Chondrocyte (in vitro differentiated cells): ENCODE measurements around the gene CCNYL1. TPM values are rescaled to one million over a fixed set of nuclear protein-coding genes. Genes with fewer than 3 reads are reported as not detected.
"Not testable (repeated sequence)": the region's sequence is repeated elsewhere in the genome, so short reads cannot be mapped to it uniquely, and the experiment has no call there.

Experiments
- DNase-seq: peaks from one replicate; pipeline ENCODE4 v3.0.0; 2021; ENCODE audit warnings: mixed read lengths, low spot score
- H3K27ac Mint-ChIP-seq: one replicate; pipeline ENCODE4 v1.8.0; 2021; ENCODE audit warnings: mild to moderate bottlenecking, moderate library complexity, mixed read lengths; ENCODE audit not compliant: unreplicated experiment
- H3K27me3 Mint-ChIP-seq: 2 replicates; pipeline ENCODE4 v1.8.0; 2021; ENCODE audit warnings: low read depth, mixed read lengths
- H3K36me3 Mint-ChIP-seq: 2 replicates; pipeline ENCODE4 v1.8.0; 2021; ENCODE audit warnings: low read depth, mixed read lengths
- H3K4me1 Mint-ChIP-seq: 2 replicates; pipeline ENCODE4 v1.8.0; 2021; ENCODE audit warnings: low read depth, mild to moderate bottlenecking, mixed read lengths
- H3K4me3 Mint-ChIP-seq: one replicate; pipeline ENCODE4 v1.8.0; 2021; ENCODE audit warnings: mild to moderate bottlenecking, moderate library complexity, mixed read lengths; ENCODE audit not compliant: unreplicated experiment
- H3K9me3 Mint-ChIP-seq: 2 replicates; pipeline ENCODE4 v1.8.0; 2021; ENCODE audit warnings: low read depth, mixed read lengths
- CTCF ChIP-seq: fragments of 200-600 bp; sonication (generic); IDR thresholded peaks from 2 replicates; pipeline ENCODE4 v1.5.0; 2021; ENCODE audit warnings: antibody characterized with exemption, mild to moderate bottlenecking, moderate library complexity
- total RNA-seq: library from RNA; stranded (reverse); gene quantifications from 3 replicates; pipeline ENCODE4 v1.2.1, GENCODE V29; 2021

CCNYL1 gene
- total RNA-seq, 1 donor from 2014 or later, result 25.3 TPM

DNA sequence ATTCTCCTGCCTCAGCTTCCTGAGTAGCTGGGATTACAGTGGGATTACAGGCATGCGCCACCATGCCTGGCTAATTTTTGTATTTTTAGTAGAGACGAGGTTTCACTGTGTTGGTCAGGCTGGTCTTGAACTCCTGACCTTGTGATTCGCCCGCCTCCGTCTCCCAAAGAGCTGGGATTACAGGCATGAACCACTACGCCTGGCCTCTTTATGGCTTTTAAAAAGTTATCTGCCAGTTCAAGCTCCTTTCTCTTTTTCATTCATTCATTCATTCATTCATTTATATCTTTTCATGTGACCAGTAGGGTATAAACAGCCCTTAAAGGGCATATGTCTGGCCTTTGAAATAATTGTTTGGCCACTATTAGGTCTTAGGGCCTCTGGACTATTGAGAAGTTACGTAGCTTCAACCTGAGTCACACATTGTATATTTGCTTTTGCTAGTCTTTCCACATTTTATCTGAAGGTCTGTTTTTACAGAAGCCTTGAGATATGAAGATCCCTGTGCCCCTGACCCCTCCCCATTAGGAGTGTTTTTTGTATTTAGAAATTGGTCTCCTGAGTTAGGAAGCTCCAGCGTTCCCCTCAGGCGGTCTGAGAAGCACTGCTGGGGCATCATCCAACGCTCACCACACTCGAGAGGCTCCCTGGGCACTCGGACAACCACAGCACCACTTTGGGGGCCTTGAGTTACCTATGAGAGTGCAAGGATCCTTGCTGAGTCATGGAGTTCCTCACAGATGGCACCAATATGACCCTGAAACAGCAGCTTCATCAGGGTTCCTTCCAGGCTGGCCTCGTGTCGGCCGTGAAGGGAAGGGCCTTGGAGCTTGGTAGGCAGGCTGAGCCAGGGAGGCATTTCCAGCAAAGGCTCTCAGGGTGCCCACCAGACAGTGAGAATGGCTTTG is 36.5 kb downstream of the CCNYL1 start:
- H3K27me3 Mint-ChIP-seq, result no peaks in the 10 kb centered on the region
- DNase-seq, result no peak
- peaks cover 12% of the 10 kb centered on the region for H3K36me3 Mint-ChIP-seq
- peaks cover 3% of the 10 kb centered on the region for H3K4me1 Mint-ChIP-seq
- no peak overlapping the region for H3K4me3 Mint-ChIP-seq
- no peak overlapping the region for H3K27ac Mint-ChIP-seq
- TF ChIP-seq CTCF, result no peak
- H3K9me3 Mint-ChIP-seq, result no peaks in the 10 kb centered on the region

- Mint-ChIP-seq H3K27ac (no peak overlapping the region), H3K9me3 (no peaks in the 10 kb centered on the region), H3K4me3 (no peak overlapping the region), H3K27me3 (no peaks in the 10 kb centered on the region), H3K4me1 (peaks cover 3% of the 10 kb centered on the region), H3K36me3 (peaks cover 13% of the 10 kb centered on the region)
- peak; percentile 22 for TF ChIP-seq CTCF
- DNase-seq, result no peak
Measured at GRCh38 chr2:207748993-207749392, 37.6 kb downstream of the CCNYL1 start.

DNA sequence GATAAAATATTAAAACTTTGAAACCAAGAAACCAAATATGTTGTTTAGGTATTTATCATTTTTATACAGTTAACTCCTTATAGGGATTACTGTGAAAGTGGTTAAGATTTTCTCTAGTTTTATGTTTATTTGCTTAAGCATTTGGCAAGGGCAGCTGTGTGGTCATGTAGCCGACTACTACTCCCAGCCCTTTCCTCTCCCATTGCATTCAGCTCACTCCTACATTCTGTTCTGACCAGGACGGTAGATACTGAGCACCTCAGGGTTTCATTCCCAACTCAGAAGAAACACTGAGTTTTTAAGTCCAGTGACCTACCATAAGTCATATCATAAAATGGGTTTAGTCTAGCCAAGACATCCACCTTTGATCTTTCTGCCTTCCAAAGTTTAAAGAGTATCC is 38.4 kb downstream of the CCNYL1 start:
- TF ChIP-seq CTCF, result no peak
- H3K36me3 Mint-ChIP-seq, result peaks cover 15% of the 10 kb centered on the region
- no peaks in the 10 kb centered on the region for H3K27me3 Mint-ChIP-seq
- H3K4me3 Mint-ChIP-seq, result no peak overlapping the region
- no peaks in the 10 kb centered on the region for H3K9me3 Mint-ChIP-seq
- no peak for DNase-seq
- peaks cover 3% of the 10 kb centered on the region for H3K4me1 Mint-ChIP-seq
- no peak overlapping the region for H3K27ac Mint-ChIP-seq

- Mint-ChIP-seq H3K27me3 (no peaks in the 10 kb centered on the region), H3K4me1 (peaks cover 3% of the 10 kb centered on the region), H3K27ac (no peak overlapping the region), H3K4me3 (no peak overlapping the region), H3K9me3 (no peaks in the 10 kb centered on the region), H3K36me3 (peaks cover 15% of the 10 kb centered on the region)
- DNase-seq, result no peak
- TF ChIP-seq CTCF, result no peak
Measured at GRCh38 chr2:207750345-207750744, 38.9 kb downstream of the CCNYL1 start.

- TF ChIP-seq CTCF, result no peak
- Mint-ChIP-seq H3K9me3 (no peaks in the 10 kb centered on the region), H3K36me3 (peaks cover 16% of the 10 kb centered on the region), H3K4me3 (no peak overlapping the region), H3K27ac (no peak overlapping the region), H3K4me1 (peaks cover 3% of the 10 kb centered on the region), H3K27me3 (no peaks in the 10 kb centered on the region)
- no peak for DNase-seq
Measured at GRCh38 chr2:207750876-207751275, 39.4 kb downstream of the CCNYL1 start.

GRCh38 chr2:207753688-207754087 is 42.2 kb downstream of the CCNYL1 start:
- H3K4me3 Mint-ChIP-seq, H3K4me1 Mint-ChIP-seq, H3K27me3 Mint-ChIP-seq, DNase-seq, H3K27ac Mint-ChIP-seq, H3K9me3 Mint-ChIP-seq: not testable (repeated sequence)
- H3K36me3 Mint-ChIP-seq, result peaks cover 13% of the 10 kb centered on the region
